Panc1 (cell line): ENCODE results near the gene MYT1. TPM values are rescaled to one million over a fixed set of nuclear protein-coding genes. Genes with fewer than 3 reads are reported as not detected.

Experiments
- ATAC-seq: fragments of 200-7000 bp; cut with Tn5 transposase; 2 replicates; pipeline ENCODE4 v1.9.1; 2020; ENCODE audit warnings: mild to moderate bottlenecking, moderate library complexity
- BruUV-seq: library from RNA; stranded (reverse); fragments of 400-500 nt; replicated peaks from 2 replicates; lab custom pipeline; 2021; lab: Mats Ljungman, UMichigan
- CTCF ChIA-PET: fragments of 300-600 bp; sonication (Branson Sonifier 250); formaldehyde crosslinking; loops from one replicate; lab custom pipeline; 2022; ENCODE audit warnings: antibody characterized with exemption; lab: Charles Lee
- POLR2A ChIA-PET: fragments of 300-600 bp; sonication (Branson Sonifier 250); formaldehyde crosslinking; loops from one replicate; lab custom pipeline; 2022; ENCODE audit warnings: antibody characterized with exemption; lab: Charles Lee
- DNase-seq: peaks from one replicate; pipeline ENCODE4 v3.0.0-alpha.2; 2010; ENCODE audit warnings: low read depth, low spot score
- H3K27ac ChIP-seq: 2 replicates; pipeline ENCODE4 v1.5.1; 2011; ENCODE audit warnings: mild to moderate bottlenecking, low read length, inconsistent platforms
- H3K27me3 ChIP-seq: fragments of 200-500 bp; sonication (Bioruptor generic); 2 replicates; pipeline ENCODE4 v1.6.0; 2014; ENCODE audit warnings: low read length, inconsistent platforms; ENCODE audit not compliant: control insufficient read depth, insufficient read depth
- H3K36me3 ChIP-seq: fragments of 200-500 bp; sonication (Bioruptor generic); 2 replicates; pipeline ENCODE4 v1.5.1; 2014; ENCODE audit warnings: inconsistent platforms, mild to moderate bottlenecking, low read length, moderate library complexity; ENCODE audit not compliant: control insufficient read depth, insufficient read depth
- H3K4me1 ChIP-seq: 2 replicates; pipeline ENCODE4 v1.5.1; 2011; ENCODE audit warnings: inconsistent platforms, mild to moderate bottlenecking, low read length, moderate library complexity; ENCODE audit not compliant: control insufficient read depth, insufficient read depth
- H3K4me3 ChIP-seq, 2 experiments: 2 replicates each; pipeline ENCODE4 v1.5.1; 2011 to 2012; ENCODE audit warnings: low read depth in 2 of 2, low read length in 2 of 2, mild to moderate bottlenecking in 2 of 2, inconsistent platforms in 1 of 2, moderate library complexity in 1 of 2
- H3K9me3 ChIP-seq: fragments of 200-500 bp; sonication (Bioruptor generic); 2 replicates; pipeline ENCODE4 v1.5.1; 2014; ENCODE audit warnings: low read depth, mild to moderate bottlenecking, inconsistent platforms, low read length, moderate library complexity; ENCODE audit not compliant: control insufficient read depth, insufficient read depth
- POLR2AphosphoS5 ChIP-seq: IDR thresholded peaks from 2 replicates; pipeline ENCODE4 v1.6.1; 2012; ENCODE audit warnings: mild to moderate bottlenecking, low read depth, low read length, moderate library complexity
- SIN3A ChIP-seq: IDR thresholded peaks from 2 replicates; pipeline ENCODE4 v1.6.1; 2012; ENCODE audit warnings: low read depth, mild to moderate bottlenecking, low read length, moderate library complexity, borderline replicate concordance; ENCODE audit not compliant: insufficient read depth
- TCF7L2 ChIP-seq: IDR thresholded peaks from 2 replicates; pipeline ENCODE4 v1.6.1; 2011; ENCODE audit warnings: mild to moderate bottlenecking, low read depth, low read length, inconsistent platforms
- in situ Hi-C: cut with HindIII; loops from 2 replicates; pipeline ENCODE4 v1.10.0; 2016; ENCODE audit warnings: low sequenced_read_pairs, low pct_unique_long_range_greater_than_20kb
- intact Hi-C: fragments of 100-400 bp; cut with micrococcal nuclease; formaldehyde crosslinking; loops from one replicate; pipeline ENCODE4 v1.10.0; 2022; ENCODE audit not compliant: unreplicated experiment
- total RNA-seq: library from RNA; stranded (reverse); gene quantifications from one replicate; pipeline ENCODE4 v1.2.1, GENCODE V29; 2021; ENCODE audit not compliant: unreplicated experiment
- TF ChIP-seq, protein P1 (sequence below): fragments of 450-650 bp; IDR thresholded peaks from 2 replicates; pipeline ENCODE4 v1.5.1; 2017; ENCODE audit warnings: mild to moderate bottlenecking
- TF ChIP-seq, protein P2 (sequence below), 2 experiments: IDR thresholded peaks; 2 replicates each; pipeline ENCODE4 v1.6.1; 2011 to 2012; ENCODE audit warnings: low read depth in 2 of 2, control low read depth in 1 of 2, low read length in 1 of 2, mild to moderate bottlenecking in 1 of 2, moderate library complexity in 1 of 2; ENCODE audit not compliant: insufficient read depth in 1 of 2

Gene MYT1
- total RNA-seq, 1 experiment from 2014 or later: 0.41 TPM

DNA sequence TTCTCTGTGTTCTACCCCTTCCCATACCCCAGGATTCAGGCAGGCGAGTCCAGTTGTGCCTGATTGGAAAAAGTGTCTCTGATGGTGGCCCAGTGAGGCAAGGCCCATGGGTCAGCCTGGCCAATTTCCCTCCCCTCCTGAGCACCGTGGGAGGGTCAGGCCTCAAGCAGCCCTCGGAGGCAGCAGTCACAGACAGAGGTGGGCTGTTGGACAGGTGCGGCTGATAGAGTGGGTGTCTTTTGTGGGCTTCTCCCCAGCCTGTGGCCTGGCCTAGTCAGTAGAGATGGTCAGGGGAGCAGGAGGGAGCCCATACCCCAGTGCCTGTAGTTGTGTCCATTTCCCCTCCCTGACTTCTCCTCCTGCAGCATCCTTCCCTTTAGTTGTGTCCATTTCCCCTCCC lies 8.9 kb downstream of the MYT1 start:
- no peaks in the 10 kb centered on the region for H3K27me3 ChIP-seq
- H3K9me3 ChIP-seq: no peaks in the 10 kb centered on the region
- no peak for ATAC-seq
- ChIA-PET POLR2A (no interaction called here), CTCF (no interaction called here)
- no peaks in the 10 kb centered on the region for H3K36me3 ChIP-seq
- H3K4me3 ChIP-seq: no peak overlapping the region
- no TSS peak for BruUV-seq
- in situ Hi-C loops (no loop called here), intact Hi-C loops (no loop called here)
- TF ChIP-seq SIN3A: no peak
- TF ChIP-seq, protein P1, sequence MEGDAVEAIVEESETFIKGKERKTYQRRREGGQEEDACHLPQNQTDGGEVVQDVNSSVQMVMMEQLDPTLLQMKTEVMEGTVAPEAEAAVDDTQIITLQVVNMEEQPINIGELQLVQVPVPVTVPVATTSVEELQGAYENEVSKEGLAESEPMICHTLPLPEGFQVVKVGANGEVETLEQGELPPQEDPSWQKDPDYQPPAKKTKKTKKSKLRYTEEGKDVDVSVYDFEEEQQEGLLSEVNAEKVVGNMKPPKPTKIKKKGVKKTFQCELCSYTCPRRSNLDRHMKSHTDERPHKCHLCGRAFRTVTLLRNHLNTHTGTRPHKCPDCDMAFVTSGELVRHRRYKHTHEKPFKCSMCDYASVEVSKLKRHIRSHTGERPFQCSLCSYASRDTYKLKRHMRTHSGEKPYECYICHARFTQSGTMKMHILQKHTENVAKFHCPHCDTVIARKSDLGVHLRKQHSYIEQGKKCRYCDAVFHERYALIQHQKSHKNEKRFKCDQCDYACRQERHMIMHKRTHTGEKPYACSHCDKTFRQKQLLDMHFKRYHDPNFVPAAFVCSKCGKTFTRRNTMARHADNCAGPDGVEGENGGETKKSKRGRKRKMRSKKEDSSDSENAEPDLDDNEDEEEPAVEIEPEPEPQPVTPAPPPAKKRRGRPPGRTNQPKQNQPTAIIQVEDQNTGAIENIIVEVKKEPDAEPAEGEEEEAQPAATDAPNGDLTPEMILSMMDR: no peak
- no peak for TF ChIP-seq TCF7L2
- no peak for TF ChIP-seq POLR2AphosphoS5
- TF ChIP-seq, protein P2, sequence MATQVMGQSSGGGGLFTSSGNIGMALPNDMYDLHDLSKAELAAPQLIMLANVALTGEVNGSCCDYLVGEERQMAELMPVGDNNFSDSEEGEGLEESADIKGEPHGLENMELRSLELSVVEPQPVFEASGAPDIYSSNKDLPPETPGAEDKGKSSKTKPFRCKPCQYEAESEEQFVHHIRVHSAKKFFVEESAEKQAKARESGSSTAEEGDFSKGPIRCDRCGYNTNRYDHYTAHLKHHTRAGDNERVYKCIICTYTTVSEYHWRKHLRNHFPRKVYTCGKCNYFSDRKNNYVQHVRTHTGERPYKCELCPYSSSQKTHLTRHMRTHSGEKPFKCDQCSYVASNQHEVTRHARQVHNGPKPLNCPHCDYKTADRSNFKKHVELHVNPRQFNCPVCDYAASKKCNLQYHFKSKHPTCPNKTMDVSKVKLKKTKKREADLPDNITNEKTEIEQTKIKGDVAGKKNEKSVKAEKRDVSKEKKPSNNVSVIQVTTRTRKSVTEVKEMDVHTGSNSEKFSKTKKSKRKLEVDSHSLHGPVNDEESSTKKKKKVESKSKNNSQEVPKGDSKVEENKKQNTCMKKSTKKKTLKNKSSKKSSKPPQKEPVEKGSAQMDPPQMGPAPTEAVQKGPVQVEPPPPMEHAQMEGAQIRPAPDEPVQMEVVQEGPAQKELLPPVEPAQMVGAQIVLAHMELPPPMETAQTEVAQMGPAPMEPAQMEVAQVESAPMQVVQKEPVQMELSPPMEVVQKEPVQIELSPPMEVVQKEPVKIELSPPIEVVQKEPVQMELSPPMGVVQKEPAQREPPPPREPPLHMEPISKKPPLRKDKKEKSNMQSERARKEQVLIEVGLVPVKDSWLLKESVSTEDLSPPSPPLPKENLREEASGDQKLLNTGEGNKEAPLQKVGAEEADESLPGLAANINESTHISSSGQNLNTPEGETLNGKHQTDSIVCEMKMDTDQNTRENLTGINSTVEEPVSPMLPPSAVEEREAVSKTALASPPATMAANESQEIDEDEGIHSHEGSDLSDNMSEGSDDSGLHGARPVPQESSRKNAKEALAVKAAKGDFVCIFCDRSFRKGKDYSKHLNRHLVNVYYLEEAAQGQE (IDR thresholded peaks at IDR 0.05; ENCODE audit: insufficient read depth in 1 of 2, low read depth in 2 of 2, low read length in 1 of 2): no peak
- no peak overlapping the region for H3K27ac ChIP-seq
- no peak for DNase-seq
- H3K4me1 ChIP-seq: no peaks in the 10 kb centered on the region

DNA sequence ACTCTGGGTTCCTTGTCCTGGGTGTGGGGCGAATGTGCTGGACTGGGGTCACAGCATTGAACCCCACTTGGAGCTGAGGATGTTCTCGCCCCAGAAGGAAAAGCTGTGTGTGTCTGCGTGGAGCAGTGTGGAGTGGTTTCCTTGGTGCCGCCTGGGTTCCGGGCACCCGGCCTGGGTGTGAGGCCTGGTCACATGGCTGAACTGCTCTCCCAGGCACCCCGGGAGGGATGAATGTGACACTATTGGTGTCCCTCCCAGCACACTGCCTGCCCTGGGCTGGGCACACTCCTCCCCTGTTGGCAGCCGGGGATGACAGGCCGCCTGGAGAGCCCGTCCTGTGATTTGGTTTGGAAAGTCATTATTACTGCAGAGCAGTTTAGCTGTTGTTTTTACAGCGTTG lies 12.3 kb downstream of the MYT1 start:
- CTCF ChIA-PET: no interaction called here
- Histone ChIP-seq H3K36me3 (no peaks in the 10 kb centered on the region), H3K4me1 (no peaks in the 10 kb centered on the region), H3K27ac (no peak overlapping the region), H3K4me3 (no peak overlapping the region), H3K27me3 (no peaks in the 10 kb centered on the region), H3K9me3 (no peaks in the 10 kb centered on the region)
- DNase-seq: no peak
- no peak for ATAC-seq
- TF ChIP-seq POLR2AphosphoS5: no peak
- TF ChIP-seq, protein P2 (IDR thresholded peaks at IDR 0.05; ENCODE audit: insufficient read depth in 1 of 2, low read depth in 2 of 2, low read length in 1 of 2): no peak
- POLR2A ChIA-PET: no interaction called here
- intact Hi-C loops: no loop called here
- in situ Hi-C loops: no loop called here
- no TSS peak for BruUV-seq
